H9 (cell line): ENCODE measurements around the gene ATAD2B. TPM values are rescaled to one million over a fixed set of nuclear protein-coding genes. Genes with fewer than 3 reads are reported as not detected.

Experiments
- DNase-seq: peaks from one replicate; pipeline ENCODE4 v3.0.0-alpha.2; 2017
- H2AFZ ChIP-seq: one replicate; pipeline ENCODE4 v1.6.1; 2013; ENCODE audit warnings: mild to moderate bottlenecking, low read length, control low read depth, moderate library complexity
- H2AK5ac ChIP-seq: 2 replicates; pipeline ENCODE4 v1.6.1; 2013; ENCODE audit warnings: low read length, control low read depth, mixed read lengths; ENCODE audit not compliant: insufficient read length
- H2BK120ac ChIP-seq: one replicate; pipeline ENCODE4 v1.6.1; 2013; ENCODE audit warnings: low read depth, mild to moderate bottlenecking, low read length, control low read depth, inconsistent platforms; ENCODE audit not compliant: poor library complexity, severe bottlenecking
- H2BK12ac ChIP-seq: 2 replicates; pipeline ENCODE4 v1.6.1; 2013; ENCODE audit warnings: low read length, control low read depth, mixed read lengths, low read depth; ENCODE audit not compliant: insufficient read length
- H2BK15ac ChIP-seq: 2 replicates; pipeline ENCODE4 v1.6.1; 2013; ENCODE audit warnings: low read depth, low read length, control low read depth
- H2BK20ac ChIP-seq: one replicate; pipeline ENCODE4 v1.6.1; 2013; ENCODE audit warnings: low read depth, mild to moderate bottlenecking, low read length, control low read depth, inconsistent platforms; ENCODE audit not compliant: poor library complexity, severe bottlenecking
- H2BK5ac ChIP-seq: 2 replicates; pipeline ENCODE4 v1.6.1; 2013; ENCODE audit warnings: low read length, control low read depth, mixed read lengths; ENCODE audit not compliant: insufficient read length
- H3K14ac ChIP-seq: 2 replicates; pipeline ENCODE4 v1.6.1; 2013; ENCODE audit warnings: low read length, control low read depth; ENCODE audit not compliant: insufficient read depth
- H3K18ac ChIP-seq: 2 replicates; pipeline ENCODE4 v1.6.1; 2013; ENCODE audit warnings: low read depth, mild to moderate bottlenecking, mixed read lengths, low read length, control low read depth; ENCODE audit not compliant: insufficient read length
- H3K23ac ChIP-seq: 2 replicates; pipeline ENCODE4 v1.6.1; 2013; ENCODE audit warnings: low read length, control low read depth, mixed read lengths, low read depth; ENCODE audit not compliant: insufficient read length
- H3K23me2 ChIP-seq: 2 replicates; pipeline ENCODE4 v1.6.1; 2013; ENCODE audit warnings: low read depth, mild to moderate bottlenecking, mixed read lengths, low read length, control low read depth; ENCODE audit not compliant: insufficient read length, poor library complexity, severe bottlenecking
- H3K27ac ChIP-seq: 2 replicates; pipeline ENCODE4 v1.5.1; 2013; ENCODE audit warnings: low read length, control low read depth, mixed read lengths, low read depth; ENCODE audit not compliant: insufficient read length
- H3K27me3 ChIP-seq: 2 replicates; pipeline ENCODE4 v1.6.1; 2013; ENCODE audit warnings: low read length, control low read depth, inconsistent platforms; ENCODE audit not compliant: insufficient read depth
- H3K4ac ChIP-seq: 2 replicates; pipeline ENCODE4 v1.6.1; 2013; ENCODE audit warnings: low read depth, mild to moderate bottlenecking, control low read depth, inconsistent platforms, low read length, moderate library complexity
- H3K4me1 ChIP-seq: 2 replicates; pipeline ENCODE4 v1.6.1; 2013; ENCODE audit warnings: low read length, control low read depth, inconsistent platforms; ENCODE audit not compliant: insufficient read depth
- H3K4me2 ChIP-seq: 2 replicates; pipeline ENCODE4 v1.6.1; 2013; ENCODE audit warnings: low read length, control low read depth, mixed read lengths; ENCODE audit not compliant: insufficient read length, insufficient read depth
- H3K56ac ChIP-seq: 2 replicates; pipeline ENCODE4 v1.6.1; 2013; ENCODE audit warnings: low read depth, mild to moderate bottlenecking, mixed read lengths, low read length, control low read depth; ENCODE audit not compliant: insufficient read length
- H3K79me1 ChIP-seq: 2 replicates; pipeline ENCODE4 v1.6.1; 2013; ENCODE audit warnings: low read depth, mild to moderate bottlenecking, moderate library complexity, low read length, control low read depth, inconsistent platforms; ENCODE audit not compliant: insufficient read depth, poor library complexity, severe bottlenecking
- H3K79me2 ChIP-seq: 2 replicates; pipeline ENCODE4 v1.6.1; 2013; ENCODE audit warnings: low read length, control low read depth, inconsistent platforms; ENCODE audit not compliant: insufficient read depth
- H3K9ac ChIP-seq: 2 replicates; pipeline ENCODE4 v1.6.1; 2013; ENCODE audit warnings: low read length, control low read depth, mixed read lengths; ENCODE audit not compliant: insufficient read length; ENCODE audit errors: extremely low read depth
- H3K9me3 ChIP-seq: one replicate; pipeline ENCODE4 v1.6.1; 2013; ENCODE audit warnings: low read depth, low read length, inconsistent platforms; ENCODE audit not compliant: control insufficient read depth
- H3T11ph ChIP-seq: one replicate; pipeline ENCODE4 v1.6.1; 2013; ENCODE audit warnings: mild to moderate bottlenecking, low read length, control low read depth, inconsistent platforms
- H4K20me1 ChIP-seq: one replicate; pipeline ENCODE4 v1.6.1; 2013; ENCODE audit not compliant: control insufficient read depth, insufficient read length, insufficient read depth
- H4K5ac ChIP-seq: 2 replicates; pipeline ENCODE4 v1.6.1; 2013; ENCODE audit warnings: low read depth, mild to moderate bottlenecking, mixed read lengths, low read length, control low read depth; ENCODE audit not compliant: insufficient read length
- H4K8ac ChIP-seq: replicated peaks from 2 replicates; pipeline ENCODE4 v1.6.1; 2013; ENCODE audit warnings: low read length, control low read depth, mixed read lengths, low read depth; ENCODE audit not compliant: insufficient read length
- H4K91ac ChIP-seq: 2 replicates; pipeline ENCODE4 v1.6.1; 2013; ENCODE audit warnings: low read depth, mild to moderate bottlenecking, moderate library complexity, mixed read lengths, low read length, control low read depth; ENCODE audit not compliant: insufficient read length
- H3K27ac Mint-ChIP-seq, 3 experiments: 2 replicates in 2 of 3; 3 replicates in 1 of 3; pipeline ENCODE4 v1.8.0; 2020 to 2021; ENCODE audit warnings: mixed read lengths in 3 of 3, mild to moderate bottlenecking in 1 of 3, moderate library complexity in 1 of 3
- H3K27me3 Mint-ChIP-seq: 2 replicates; pipeline ENCODE4 v1.8.0; 2021; ENCODE audit warnings: low read depth, mild to moderate bottlenecking, moderate library complexity, mixed read lengths
- H3K36me3 Mint-ChIP-seq, 3 experiments: 2 replicates in 2 of 3; 3 replicates in 1 of 3; pipeline ENCODE4 v1.8.0; 2020 to 2021; ENCODE audit warnings: low read depth in 3 of 3, mixed read lengths in 3 of 3; ENCODE audit not compliant: insufficient read depth in 1 of 3
- H3K4me1 Mint-ChIP-seq, 2 experiments: 2 replicates each; pipeline ENCODE4 v1.8.0; 2020; ENCODE audit warnings: mixed read lengths in 2 of 2
- H3K4me3 Mint-ChIP-seq, 2 experiments: 2 replicates in 1 of 2; 3 replicates in 1 of 2; pipeline ENCODE4 v1.8.0; 2020 to 2021; ENCODE audit warnings: mild to moderate bottlenecking in 2 of 2, mixed read lengths in 2 of 2, moderate library complexity in 1 of 2
- H3K9me3 Mint-ChIP-seq, 2 experiments: 2 replicates in 1 of 2; 3 replicates in 1 of 2; pipeline ENCODE4 v1.8.0; 2020; ENCODE audit warnings: mild to moderate bottlenecking in 2 of 2, mixed read lengths in 2 of 2, moderate library complexity in 1 of 2
- CTCF ChIP-seq: fragments of 200-600 bp; sonication (generic); conservative IDR thresholded peaks from 3 replicates; pipeline ENCODE4 v1.8.0; 2021; ENCODE audit warnings: antibody characterized with exemption, mild to moderate bottlenecking
- WGBS: extraction: QIAGEN DNeasy Blood & Tissue Kit; methylation state at CpG from one replicate; pipeline ENCODE4 v1.1.7; 2013; ENCODE audit warnings: missing lambda C conversion rate, low lambda C conversion rate, mixed read lengths; ENCODE audit not compliant: insufficient read length; ENCODE audit errors: extremely low coverage; 5-methylcytosine and 5-hydroxymethylcytosine counted together
- total RNA-seq: library from RNA; stranded (reverse); gene quantifications from 2 replicates; pipeline ENCODE4 v1.2.1, GENCODE V29; 2021

The ATAD2B gene
- total RNA-seq, 1 experiment from 2014 or later = 21.4 TPM

- Histone ChIP-seq H3K56ac (no peak overlapping the region), H3K4me2 (no peak overlapping the region), H3K27ac (no peak overlapping the region), H2BK120ac (no peak overlapping the region), H2AFZ (no peak overlapping the region), H3K14ac (no peak overlapping the region), H2BK15ac (no peak overlapping the region), H4K91ac (no peak overlapping the region), H3K79me1 (no peaks in the 10 kb centered on the region), H2BK20ac (no peak overlapping the region), H3K79me2 (no peaks in the 10 kb centered on the region), H3K23ac (no peak overlapping the region), H3K9me3 (no peaks in the 10 kb centered on the region), H3K27me3 (no peaks in the 10 kb centered on the region), H2AK5ac (no peak overlapping the region), H3K23me2 (no peaks in the 10 kb centered on the region), H2BK5ac (no peak overlapping the region), H4K20me1 (no peaks in the 10 kb centered on the region), H4K5ac (no peak overlapping the region), H3K4ac (no peak overlapping the region), H3T11ph (no peak overlapping the region), H3K18ac (no peak overlapping the region), H2BK12ac (no peak overlapping the region), H3K9ac (no peak overlapping the region), H3K4me1 (no peaks in the 10 kb centered on the region), H4K8ac (no peak overlapping the region)
- H3K9me3 Mint-ChIP-seq = no peaks in the 10 kb centered on the region
- no peak overlapping the region for H3K4me3 Mint-ChIP-seq
- H3K27me3 Mint-ChIP-seq = no peaks in the 10 kb centered on the region
- peak overlapping the region in 1 of 3 experiments; percentile 38; a peak in 2 of 7 replicates for H3K27ac Mint-ChIP-seq
- peak; percentile 41 for DNase-seq
- WGBS = no CpG with 5 or more reads among the region's 5 CpGs
- peak; percentile 71 for TF ChIP-seq CTCF
- H3K36me3 Mint-ChIP-seq = no peaks in the 10 kb centered on the region; a peak in 1 of 7 replicates
- no peaks in the 10 kb centered on the region for H3K4me1 Mint-ChIP-seq
Measured at GRCh38 chr2:23803965-23804542, 122.9 kb downstream of the ATAD2B start.
